ENCODE measurements around the gene UIMC1.

DNA sequence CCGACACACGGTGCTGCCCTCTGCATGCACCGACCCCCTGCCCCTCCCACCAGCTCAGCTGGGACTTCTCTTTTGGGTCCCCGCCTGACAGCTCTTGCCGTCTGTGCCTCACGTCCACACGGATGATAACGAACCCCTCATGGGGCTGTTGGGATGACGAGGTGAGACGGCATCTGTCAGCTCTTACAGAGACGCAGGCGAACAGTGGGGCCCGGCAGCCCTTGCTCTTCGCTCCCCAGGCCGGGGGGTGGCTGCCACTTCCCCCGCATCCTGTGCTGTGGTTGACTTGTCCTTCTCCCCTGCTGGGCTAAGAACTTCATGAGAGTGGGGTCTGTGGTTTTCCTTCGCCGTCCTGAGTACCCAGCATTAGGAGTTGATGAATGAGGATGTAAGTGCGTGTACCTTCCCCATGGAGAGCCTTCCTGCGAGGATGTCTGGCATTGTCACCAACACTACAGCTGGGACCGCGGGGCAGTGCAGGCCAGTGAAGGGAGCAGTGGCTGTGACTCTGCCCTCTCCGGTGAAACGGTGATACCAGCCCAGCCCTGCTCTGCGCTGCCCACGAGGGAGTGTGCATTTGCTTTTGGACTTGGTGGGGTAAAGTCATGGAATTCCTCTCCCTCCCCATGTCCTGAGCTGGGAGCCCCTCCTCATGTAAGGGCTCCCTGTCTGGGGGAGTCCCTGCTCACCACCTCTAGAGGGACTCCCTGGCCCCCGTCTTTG lies 130.6 kb downstream of the UIMC1 start:
- TF ChIP-seq, protein P1, sequence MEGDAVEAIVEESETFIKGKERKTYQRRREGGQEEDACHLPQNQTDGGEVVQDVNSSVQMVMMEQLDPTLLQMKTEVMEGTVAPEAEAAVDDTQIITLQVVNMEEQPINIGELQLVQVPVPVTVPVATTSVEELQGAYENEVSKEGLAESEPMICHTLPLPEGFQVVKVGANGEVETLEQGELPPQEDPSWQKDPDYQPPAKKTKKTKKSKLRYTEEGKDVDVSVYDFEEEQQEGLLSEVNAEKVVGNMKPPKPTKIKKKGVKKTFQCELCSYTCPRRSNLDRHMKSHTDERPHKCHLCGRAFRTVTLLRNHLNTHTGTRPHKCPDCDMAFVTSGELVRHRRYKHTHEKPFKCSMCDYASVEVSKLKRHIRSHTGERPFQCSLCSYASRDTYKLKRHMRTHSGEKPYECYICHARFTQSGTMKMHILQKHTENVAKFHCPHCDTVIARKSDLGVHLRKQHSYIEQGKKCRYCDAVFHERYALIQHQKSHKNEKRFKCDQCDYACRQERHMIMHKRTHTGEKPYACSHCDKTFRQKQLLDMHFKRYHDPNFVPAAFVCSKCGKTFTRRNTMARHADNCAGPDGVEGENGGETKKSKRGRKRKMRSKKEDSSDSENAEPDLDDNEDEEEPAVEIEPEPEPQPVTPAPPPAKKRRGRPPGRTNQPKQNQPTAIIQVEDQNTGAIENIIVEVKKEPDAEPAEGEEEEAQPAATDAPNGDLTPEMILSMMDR (IDR thresholded peaks at IDR 0.05; ENCODE audit: low read depth, low read length, poor library complexity, severe bottlenecking): no peak
- no peak for TF ChIP-seq EZH2phosphoT487 (IDR thresholded peaks at IDR 0.05; ENCODE audit: borderline replicate concordance, low read length)
